Epidermal melanocyte (primary cell): ENCODE data around the gene DLK1.

Experiments
- DNase-seq: peaks from one replicate; pipeline ENCODE4 v3.0.0; 2011; ENCODE audit warnings: low spot score; ENCODE audit not compliant: insufficient read length

DLK1 gene

DNA sequence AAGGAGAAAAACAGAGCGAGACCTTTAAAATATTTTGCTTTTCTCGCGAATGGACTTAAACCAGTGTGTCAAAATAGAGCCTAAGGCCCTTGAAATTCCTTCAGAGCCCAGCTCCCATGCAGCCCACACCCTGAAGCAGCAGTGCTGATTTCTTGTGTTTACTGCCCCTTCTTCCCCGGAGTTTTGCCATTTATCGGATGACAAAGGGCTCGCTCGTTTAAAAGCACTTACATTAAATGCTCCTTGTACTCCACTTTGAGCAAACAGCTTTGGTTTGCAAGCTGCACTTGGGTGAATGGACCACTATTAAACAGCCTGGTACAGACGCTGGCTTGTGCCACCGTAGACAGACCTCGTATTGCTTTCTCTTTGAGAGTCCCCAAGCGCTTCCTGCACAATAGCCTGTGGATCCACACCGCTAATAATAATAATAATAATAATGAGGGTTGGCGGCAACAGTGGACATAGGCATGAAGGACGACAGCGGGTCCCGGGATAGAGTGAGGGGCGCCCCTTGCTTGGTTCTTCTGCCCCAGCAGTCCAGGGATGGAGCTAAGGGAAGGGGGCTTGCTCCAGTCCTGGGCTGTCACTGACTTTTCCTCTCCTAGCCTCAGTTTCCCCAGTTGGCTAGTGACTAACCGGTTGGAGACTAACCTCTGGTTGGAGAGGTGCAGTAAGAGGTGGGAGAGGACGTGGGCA lies 6.6 kb downstream of the DLK1 start:
- DNase-seq = no peak

DNA sequence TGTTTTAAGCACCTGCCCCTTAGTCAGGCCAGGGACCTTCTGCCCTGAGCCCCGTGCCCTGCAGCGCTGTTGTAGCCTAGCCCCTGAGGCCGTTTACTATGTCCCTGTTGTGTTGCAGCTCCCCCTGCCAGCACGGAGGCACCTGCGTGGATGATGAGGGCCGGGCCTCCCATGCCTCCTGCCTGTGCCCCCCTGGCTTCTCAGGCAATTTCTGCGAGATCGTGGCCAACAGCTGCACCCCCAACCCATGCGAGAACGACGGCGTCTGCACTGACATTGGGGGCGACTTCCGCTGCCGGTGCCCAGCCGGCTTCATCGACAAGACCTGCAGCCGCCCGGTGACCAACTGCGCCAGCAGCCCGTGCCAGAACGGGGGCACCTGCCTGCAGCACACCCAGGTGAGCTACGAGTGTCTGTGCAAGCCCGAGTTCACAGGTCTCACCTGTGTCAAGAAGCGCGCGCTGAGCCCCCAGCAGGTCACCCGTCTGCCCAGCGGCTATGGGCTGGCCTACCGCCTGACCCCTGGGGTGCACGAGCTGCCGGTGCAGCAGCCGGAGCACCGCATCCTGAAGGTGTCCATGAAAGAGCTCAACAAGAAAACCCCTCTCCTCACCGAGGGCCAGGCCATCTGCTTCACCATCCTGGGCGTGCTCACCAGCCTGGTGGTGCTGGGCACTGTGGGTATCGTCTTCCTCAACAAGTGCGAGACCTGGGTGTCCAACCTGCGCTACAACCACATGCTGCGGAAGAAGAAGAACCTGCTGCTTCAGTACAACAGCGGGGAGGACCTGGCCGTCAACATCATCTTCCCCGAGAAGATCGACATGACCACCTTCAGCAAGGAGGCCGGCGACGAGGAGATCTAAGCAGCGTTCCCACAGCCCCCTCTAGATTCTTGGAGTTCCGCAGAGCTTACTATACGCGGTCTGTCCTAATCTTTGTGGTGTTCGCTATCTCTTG lies 7.6 kb downstream of the DLK1 start:
- no peak for DNase-seq

GRCh38 chr14:100735271-100735670 lies 8.6 kb downstream of the DLK1 start:
- DNase-seq = no peak

GRCh38 chr14:100736269-100737180 lies 9.8 kb downstream of the DLK1 start:
- no peak for DNase-seq

- no peak for DNase-seq
These were observed 10.8 kb downstream of the DLK1 start for GRCh38 chr14:100737526-100737925.

- no peak for DNase-seq
These were observed 11.6 kb downstream of the DLK1 start for GRCh38 chr14:100738269-100738691.

GRCh38 chr14:100738704-100739131 lies 12.0 kb downstream of the DLK1 start:
- DNase-seq = no peak

GRCh38 chr14:100739306-100739705 lies 12.6 kb downstream of the DLK1 start:
- DNase-seq = no peak

DNA sequence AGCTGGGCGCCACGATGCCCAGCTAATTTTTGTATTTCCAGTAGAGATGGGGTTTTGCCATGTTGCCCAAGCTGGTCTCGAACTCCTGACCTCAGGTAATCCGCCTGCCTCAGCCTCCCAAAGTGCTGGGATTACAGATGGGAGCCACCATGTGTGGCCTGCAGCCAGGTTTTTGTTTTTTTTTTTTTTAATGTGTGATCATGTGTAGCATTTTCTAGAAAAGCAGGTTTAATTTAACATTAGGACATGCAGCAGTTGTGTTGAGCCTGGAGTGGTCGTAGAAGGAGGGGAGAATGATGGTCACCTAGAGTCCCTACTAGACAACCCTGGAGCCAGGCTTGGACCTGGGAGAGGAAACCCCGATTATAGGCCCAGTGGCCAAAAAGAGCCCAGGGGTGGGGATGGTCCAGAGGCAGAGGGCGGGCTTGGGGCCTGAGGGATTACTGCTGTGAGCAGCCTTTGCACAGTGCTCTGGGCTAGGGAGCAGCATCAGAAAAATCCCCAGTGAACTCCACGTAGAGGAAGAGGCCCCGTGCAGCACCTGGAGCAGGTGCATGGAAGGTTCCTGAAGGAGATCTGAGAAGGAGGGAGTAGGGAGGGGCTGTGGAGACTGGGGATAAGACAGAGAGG lies 13.6 kb downstream of the DLK1 start:
- no peak for DNase-seq

DNA sequence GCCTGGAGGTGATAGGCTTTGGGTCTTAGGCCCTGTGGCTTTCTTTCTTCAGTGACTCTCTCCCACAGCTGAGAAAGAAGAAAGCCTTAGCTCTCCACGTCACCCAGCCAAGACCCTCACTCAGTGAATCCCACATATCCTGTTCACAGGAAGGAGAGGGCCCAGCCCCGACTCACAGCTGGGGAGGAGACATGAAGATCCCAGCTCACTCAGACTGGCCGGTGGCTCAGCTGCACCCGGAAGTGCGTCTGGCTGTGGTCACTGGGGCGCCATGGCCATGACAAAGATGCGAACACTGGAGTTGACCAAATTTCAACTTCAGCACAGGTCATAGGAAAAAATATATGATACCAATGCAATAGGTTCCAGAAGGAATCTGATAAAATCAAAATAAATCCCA lies 14.2 kb downstream of the DLK1 start:
- DNase-seq = no peak

DNA sequence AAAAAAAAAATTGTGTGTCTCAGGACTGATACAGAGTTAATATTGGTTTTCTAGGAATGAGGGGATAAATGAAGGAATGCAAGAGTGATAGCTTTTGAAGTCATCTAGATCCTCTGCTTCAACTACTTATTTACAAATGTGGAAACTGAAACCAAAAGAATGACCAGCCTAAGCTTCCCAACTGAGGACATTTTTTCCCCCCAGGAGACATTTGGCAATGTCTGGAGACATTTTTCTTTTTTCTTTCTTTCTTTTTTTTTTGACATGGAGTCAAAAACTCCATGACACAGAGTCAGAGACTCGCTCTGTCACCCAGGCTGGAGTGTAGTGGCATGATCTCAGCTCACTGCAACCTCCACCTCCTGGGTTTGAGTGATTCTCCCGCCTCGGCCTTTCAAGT lies 15.3 kb downstream of the DLK1 start:
- DNase-seq = no peak

DNA sequence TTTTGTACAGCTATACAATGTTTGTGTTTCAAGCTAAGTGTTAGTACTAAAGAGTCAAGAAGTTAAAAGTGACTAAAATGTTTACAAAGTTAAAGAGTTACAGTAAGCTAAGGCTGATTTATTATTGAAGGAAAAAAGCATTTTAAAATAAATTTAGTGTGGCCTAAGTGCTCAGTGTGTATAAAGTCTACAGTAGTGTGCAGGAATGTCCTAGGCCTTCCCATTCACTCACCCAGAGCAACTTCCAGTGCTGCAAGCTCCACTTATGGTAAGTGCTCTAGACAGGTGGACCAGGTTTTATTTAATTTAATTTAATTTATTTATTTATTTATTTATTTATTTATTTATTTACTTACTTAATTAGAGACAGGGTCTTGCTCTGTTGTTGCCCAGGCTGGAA lies 19.6 kb downstream of the DLK1 start:
- no peak for DNase-seq

DNA sequence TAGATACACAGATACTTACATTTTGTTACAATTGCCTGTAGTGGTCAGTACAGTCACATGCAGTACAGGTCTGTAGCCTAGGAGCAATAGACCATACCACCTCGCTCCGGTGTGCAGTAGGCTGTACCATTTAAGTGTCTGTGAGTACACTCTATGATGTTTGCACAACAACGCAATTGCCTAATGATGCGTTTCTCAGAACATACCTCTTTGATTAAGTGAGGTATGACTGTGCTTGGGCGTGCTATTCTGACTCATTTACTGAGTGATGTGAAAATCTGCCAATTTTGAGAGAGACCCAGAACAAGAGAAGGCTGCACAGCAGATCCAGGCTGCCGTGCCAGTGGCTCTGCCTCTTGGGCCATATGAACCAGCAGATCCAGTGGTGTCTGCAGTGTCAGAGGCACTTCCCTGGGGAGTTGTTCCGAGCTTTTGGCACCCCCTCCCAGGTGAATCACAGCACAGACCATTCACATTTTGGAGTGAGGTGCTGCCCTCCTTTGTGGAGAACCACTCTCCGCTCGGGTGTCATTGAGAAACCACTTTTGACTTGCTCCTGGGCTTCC lies 20.4 kb downstream of the DLK1 start:
- DNase-seq = no peak

DNA sequence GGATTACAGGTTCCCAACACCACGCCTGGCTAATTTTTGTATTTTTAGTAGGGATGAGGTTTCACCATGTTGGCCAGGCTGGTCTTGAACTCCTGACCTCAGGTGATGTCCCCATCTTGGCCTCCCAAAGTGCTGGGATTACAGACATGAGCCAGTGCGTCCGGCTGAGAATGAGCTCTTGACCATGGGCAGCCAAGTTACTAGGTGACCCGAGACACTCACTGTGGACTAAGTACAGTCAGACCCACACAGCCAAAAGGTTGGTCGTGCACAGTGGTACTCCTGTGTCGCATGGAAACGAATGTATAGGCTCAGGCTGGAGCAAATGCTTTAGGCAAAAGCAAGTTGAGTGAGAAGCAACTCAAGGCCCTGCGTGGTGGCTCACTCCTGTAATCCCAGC lies 21.0 kb downstream of the DLK1 start:
- no peak for DNase-seq

GRCh38 chr14:100748403-100748802 lies 21.7 kb downstream of the DLK1 start:
- no peak for DNase-seq

GRCh38 chr14:100748944-100749343 lies 22.3 kb downstream of the DLK1 start:
- no peak for DNase-seq

DNA sequence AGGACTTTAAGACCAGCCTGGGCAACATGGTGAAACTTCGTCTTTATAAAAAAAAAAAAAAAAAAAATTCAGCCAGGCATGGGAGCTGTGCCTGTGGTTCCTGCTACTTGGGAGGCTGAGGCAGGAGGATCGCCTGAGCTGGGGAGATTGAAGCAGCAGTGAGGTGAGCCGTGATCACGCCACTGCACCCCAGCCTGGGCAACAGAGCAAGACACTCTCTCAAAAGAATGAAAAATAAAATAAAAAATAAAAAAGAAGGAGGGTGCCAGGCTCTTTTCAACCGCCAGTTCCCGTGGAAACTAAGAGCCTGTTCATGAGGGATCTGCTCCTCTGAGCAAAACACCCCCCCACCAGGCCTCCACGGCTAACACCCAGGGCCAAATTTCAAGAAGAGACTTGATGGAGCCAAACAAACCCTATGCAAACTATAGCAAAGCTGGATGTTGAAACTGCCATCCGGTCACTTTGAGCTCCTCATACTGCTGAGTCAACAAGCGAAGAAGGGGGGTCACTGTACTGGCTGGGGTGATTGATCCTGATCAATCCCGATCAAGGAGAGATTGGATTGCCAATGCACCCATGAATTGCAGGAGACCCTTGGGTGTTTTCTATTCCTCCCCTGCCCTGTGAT lies 23.4 kb downstream of the DLK1 start:
- DNase-seq = no peak

DNA sequence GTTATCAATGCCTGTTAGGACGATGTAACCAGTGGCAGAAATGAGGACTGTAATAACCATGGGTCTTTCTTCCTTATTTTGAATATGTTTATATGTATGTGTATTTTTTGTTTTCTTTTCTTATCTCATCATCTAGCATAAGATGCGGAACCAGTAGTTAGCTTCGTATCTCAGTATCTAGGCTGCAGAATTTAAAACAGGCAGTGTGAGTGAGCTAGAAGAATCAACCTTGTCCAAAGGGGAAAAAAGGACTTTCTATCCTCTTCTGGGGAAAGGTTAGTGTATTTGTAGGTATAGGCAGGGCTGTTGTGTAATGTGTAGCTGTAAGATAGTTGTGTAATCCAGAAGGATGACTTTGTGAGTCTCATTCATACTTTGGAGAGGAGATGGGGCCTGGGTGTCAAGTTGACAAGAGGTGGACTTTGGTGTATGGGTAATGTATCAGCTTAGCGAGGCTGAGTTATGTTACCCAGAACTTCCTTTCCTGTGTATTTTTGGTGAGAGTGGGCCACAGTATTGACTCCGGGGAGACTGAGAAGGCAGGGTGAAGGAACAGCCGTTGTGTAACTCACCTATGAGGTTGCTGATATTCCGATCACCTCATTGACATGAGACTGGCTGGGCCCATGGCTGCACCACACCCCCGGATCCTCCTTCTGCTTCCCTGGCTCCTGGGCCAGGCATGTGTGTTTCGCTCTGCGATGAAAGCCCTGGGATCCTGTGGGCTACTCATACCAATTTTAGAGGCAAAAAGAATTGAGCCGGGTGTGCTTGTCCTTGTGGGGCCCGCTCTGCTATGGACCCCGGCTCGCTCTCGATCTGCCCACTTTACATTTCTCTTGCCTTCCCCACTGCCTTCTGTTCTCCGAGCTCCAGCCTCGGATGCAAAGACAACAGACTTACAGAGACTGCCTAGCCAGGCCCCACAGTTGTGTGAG lies 24.3 kb downstream of the DLK1 start:
- no peak for DNase-seq

DNA sequence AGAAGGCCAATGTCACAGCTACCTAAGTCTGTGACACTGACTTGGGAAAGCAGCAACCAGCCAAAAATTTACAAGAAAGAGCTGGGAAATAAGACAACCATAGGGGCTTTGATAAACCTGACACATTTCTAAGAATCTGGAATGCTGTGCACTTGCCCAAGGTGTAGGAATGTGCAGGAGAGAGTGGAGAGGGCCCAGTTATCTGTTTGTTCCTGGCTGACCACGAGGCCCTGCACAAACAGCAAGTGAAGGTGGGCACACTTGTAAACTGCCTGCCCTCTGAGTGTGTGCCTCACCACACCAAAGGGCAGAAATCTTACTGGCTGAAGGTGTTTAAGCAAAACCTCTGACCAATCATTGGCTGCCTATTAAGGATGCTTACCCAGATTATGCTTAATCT lies 27.3 kb downstream of the DLK1 start:
- DNase-seq = no peak
